Aorta (tissue), 5 donors: ENCODE results near the gene MARK2. TPM values are rescaled to one million over a fixed set of nuclear protein-coding genes. Genes with fewer than 3 reads are reported as not detected.
"Not testable (repeated sequence)": the region's sequence is repeated elsewhere in the genome, so short reads cannot be mapped to it uniquely, and the experiment has no call there.

Experiments used
- ATAC-seq: fragments of 200-7000 bp; cut with Tn5 transposase; one replicate; pipeline ENCODE4 v1.9.1; 2022; ENCODE audit warnings: moderate library complexity; ENCODE audit not compliant: low FRiP score
- DNase-seq, 2 donors: peaks; one replicate each; pipeline ENCODE4 v3.0.0-alpha.2; 2020
- H3K27ac ChIP-seq, 2 donors: one replicate each; pipeline ENCODE4 v1.5.1; 2013; ENCODE audit warnings: low read length in 2 of 2, mild to moderate bottlenecking in 2 of 2, moderate library complexity in 2 of 2, control low read depth in 1 of 2, inconsistent platforms in 1 of 2, low read depth in 1 of 2
- H3K27me3 ChIP-seq, 2 donors: one replicate each; pipeline ENCODE4 v1.6.1; 2013; ENCODE audit warnings: control low read depth in 1 of 2, low read length in 1 of 2, mild to moderate bottlenecking in 1 of 2, moderate library complexity in 1 of 2; ENCODE audit not compliant: insufficient read depth in 2 of 2, control insufficient read depth in 1 of 2
- H3K36me3 ChIP-seq, 2 donors: one replicate each; pipeline ENCODE4 v1.6.1; 2013; ENCODE audit warnings: control low read depth in 1 of 2, low read length in 1 of 2, mild to moderate bottlenecking in 1 of 2; ENCODE audit not compliant: insufficient read depth in 2 of 2, control insufficient read depth in 1 of 2
- H3K4me1 ChIP-seq, 2 donors: one replicate each; pipeline ENCODE4 v1.6.1; 2013; ENCODE audit warnings: low read length in 2 of 2, control low read depth in 1 of 2, mild to moderate bottlenecking in 1 of 2, moderate library complexity in 1 of 2; ENCODE audit not compliant: insufficient read depth in 2 of 2, control insufficient read depth in 1 of 2
- H3K4me3 ChIP-seq, 2 donors: one replicate each; pipeline ENCODE4 v1.5.1; 2013; ENCODE audit warnings: low read length in 2 of 2, control low read depth in 1 of 2, mild to moderate bottlenecking in 1 of 2
- H3K9me3 ChIP-seq: one replicate; pipeline ENCODE4 v1.6.1; 2013; ENCODE audit warnings: mild to moderate bottlenecking, low read length; ENCODE audit not compliant: control insufficient read depth
- WGBS, 2 donors: extraction: QIAGEN DNeasy Blood & Tissue Kit; methylation state at CpG; one replicate each; pipeline ENCODE4 v1.1.7; 2013; 5-methylcytosine and 5-hydroxymethylcytosine counted together
- intact Hi-C, 2 donors: fragments of 100-400 bp; cut with DNase I; formaldehyde crosslinking; loops; one replicate each; pipeline versions ENCODE4 v1.14.2 to v1.15.0; 2022
- polyA plus RNA-seq, 2 donors: library from polyadenylated mRNA; stranded (reverse); fragments of 200-250 nt; gene quantifications; one replicate each; pipeline ENCODE4 v1.2.3, GENCODE V29; 2013
- total RNA-seq, 2 donors: library from RNA; stranded (reverse); fragmentation: NEBNext Ultra II Directional; extraction: Animal tissue kit (Norgen Biotek cat#: 25700); gene quantifications; one replicate each; pipeline ENCODE4 v1.2.1, GENCODE V29; 2021
- donor health status: healthy with polysubstance abuse.
- donor health status: Bipolar disorder and iron deficiency.
- donor health status: DM: no; HTN: no; CAD: no.
- donor health status: DM: no; HTN: no; CAD: no.
- donor health status: DM: yes; HTN: yes; CAD: no.

MARK2 gene
- total and polyA plus RNA-seq, 4 donors = 8.1 to 32.5 (median 18.9) TPM

GRCh38 chr11:63853476-63853875 is 14.6 kb downstream of the MARK2 start:
- no peaks in the 10 kb centered on the region for H3K27me3 ChIP-seq
- 91 to 94% methylated on average over 3 of the region's 3 CpGs for WGBS, 2 donors
- ATAC-seq (no peak), DNase-seq (peak in 1 of 2 donors; percentile 5)
- peaks cover 0 to 2% of the 10 kb centered on the region in 2 donors for H3K4me1 ChIP-seq
- H3K4me3 ChIP-seq = no peak overlapping the region
- H3K9me3 ChIP-seq = no peaks in the 10 kb centered on the region
- intact Hi-C loops = no loop called here
- peaks cover 0 to 2% of the 10 kb centered on the region in 2 donors for H3K36me3 ChIP-seq
- no peak overlapping the region for H3K27ac ChIP-seq

- Histone ChIP-seq H3K27ac (no peak overlapping the region), H3K4me1 (peaks cover 0 to 2% of the 10 kb centered on the region in 2 donors), H3K9me3 (no peaks in the 10 kb centered on the region), H3K36me3 (no peaks in the 10 kb centered on the region), H3K4me3 (no peak overlapping the region), H3K27me3 (no peaks in the 10 kb centered on the region)
- 92 to 95% methylated on average over 4 of the region's 4 CpGs for WGBS, 2 donors
- intact Hi-C loops = no loop called here
- no peak for DNase-seq
- no peak for ATAC-seq
These were observed 15.8 kb downstream of the MARK2 start for GRCh38 chr11:63854696-63855095.

GRCh38 chr11:63855975-63856374 is 17.1 kb downstream of the MARK2 start:
- no peak overlapping the region for H3K27ac ChIP-seq
- intact Hi-C loops = no loop called here
- no peak overlapping the region for H3K4me3 ChIP-seq
- no peak for ATAC-seq
- H3K9me3 ChIP-seq = no peaks in the 10 kb centered on the region
- H3K36me3 ChIP-seq = no peaks in the 10 kb centered on the region
- WGBS, 2 donors = 85 to 91% methylated on average over 2 of the region's 2 CpGs
- peaks cover 0 to 2% of the 10 kb centered on the region in 2 donors for H3K4me1 ChIP-seq
- no peaks in the 10 kb centered on the region for H3K27me3 ChIP-seq
- no peak for DNase-seq

- no peaks in the 10 kb centered on the region for H3K4me1 ChIP-seq
- ATAC-seq (peak; percentile 59), DNase-seq (peak; percentile 30 to 63)
- no peak overlapping the region for H3K27ac ChIP-seq
- WGBS, 2 donors = 78 to 80% methylated on average over 11 of the region's 11 CpGs
- H3K9me3 ChIP-seq = no peaks in the 10 kb centered on the region
- no peaks in the 10 kb centered on the region for H3K27me3 ChIP-seq
- intact Hi-C loops = no loop called here
- H3K4me3 ChIP-seq = no peak overlapping the region
- no peaks in the 10 kb centered on the region for H3K36me3 ChIP-seq
These were observed 20.0 kb downstream of the MARK2 start for GRCh38 chr11:63858628-63859550.

- Histone ChIP-seq H3K4me1 (no peaks in the 10 kb centered on the region), H3K36me3 (no peaks in the 10 kb centered on the region), H3K9me3 (no peaks in the 10 kb centered on the region), H3K27me3 (no peaks in the 10 kb centered on the region), H3K27ac (no peak overlapping the region), H3K4me3 (no peak overlapping the region)
- WGBS, 2 donors = 17 to 25% methylated on average over 4 of the region's 4 CpGs
- intact Hi-C loops = no loop called here
- ATAC-seq (no peak), DNase-seq (peak in 1 of 2 donors; percentile 2)
These were observed 24.0 kb downstream of the MARK2 start for GRCh38 chr11:63862923-63863322.

- not testable (repeated sequence) for ATAC-seq, H3K4me1 ChIP-seq
- WGBS, 2 donors = 95 to 99% methylated on average over 6 of the region's 6 CpGs
These were observed 24.7 kb downstream of the MARK2 start for GRCh38 chr11:63863620-63864019.

GRCh38 chr11:63866211-63866610 is 27.3 kb downstream of the MARK2 start:
- 49 to 58% methylated on average over 4 of the region's 4 CpGs for WGBS, 2 donors
- no peaks in the 10 kb centered on the region for H3K27me3 ChIP-seq
- no peaks in the 10 kb centered on the region for H3K4me1 ChIP-seq
- no peaks in the 10 kb centered on the region for H3K9me3 ChIP-seq
- no peak for ATAC-seq
- no peak overlapping the region for H3K27ac ChIP-seq
- H3K36me3 ChIP-seq = no peaks in the 10 kb centered on the region
- intact Hi-C loops = no loop called here
- no peak overlapping the region for H3K4me3 ChIP-seq
- peak; percentile 67 to 76 for DNase-seq

More at GRCh38 chr11:63863620-63864019, 24.7 kb downstream of the MARK2 start:
- intact Hi-C loops, H3K9me3 ChIP-seq, H3K27ac ChIP-seq, H3K36me3 ChIP-seq, H3K27me3 ChIP-seq, H3K4me3 ChIP-seq: not testable (repeated sequence)
- DNase-seq = peak in 1 of 2 donors; percentile 38

GRCh38 chr11:63867511-63867910 is 28.6 kb downstream of the MARK2 start:
- Histone ChIP-seq H3K36me3 (no peaks in the 10 kb centered on the region), H3K9me3 (no peaks in the 10 kb centered on the region), H3K27ac (no peak overlapping the region), H3K4me3 (no peak overlapping the region), H3K4me1 (no peaks in the 10 kb centered on the region), H3K27me3 (no peaks in the 10 kb centered on the region)
- WGBS, 2 donors = 95 to 97% methylated on average over 4 of the region's 4 CpGs
- intact Hi-C loops = no loop called here
- ATAC-seq (no peak), DNase-seq (peak in 1 of 2 donors; percentile 23)
